ENCODE measurements around the gene AP3B1.

DNA sequence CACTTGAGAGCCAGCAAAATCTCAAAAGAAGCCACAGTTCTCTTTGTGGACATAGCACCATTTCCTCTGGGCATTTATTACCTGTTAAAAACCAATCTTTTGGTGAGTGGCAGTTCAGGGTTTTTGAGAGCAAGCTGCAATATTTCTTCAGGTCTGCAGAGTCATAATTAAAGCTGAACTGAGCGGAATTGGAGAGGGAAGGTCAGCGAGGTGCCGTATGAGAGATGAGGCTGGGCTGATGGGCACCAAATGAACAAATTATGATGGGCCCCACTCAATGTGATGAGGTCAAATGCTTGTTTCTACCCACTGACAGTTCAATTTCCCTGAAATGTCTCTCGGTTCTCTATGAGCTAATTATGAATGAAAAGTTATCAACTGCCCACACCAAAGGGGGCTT, 231.9 kb downstream of the AP3B1 start:
- TF ChIP-seq CTCF (IDR thresholded peaks at IDR 0.05; ENCODE audit: borderline replicate concordance, extremely low read depth, low read length, poor library complexity, severe bottlenecking) (no peak), EZH2 (IDR thresholded peaks at IDR 0.05; ENCODE audit: borderline replicate concordance, low read depth, low read length, severe bottlenecking) (no peak)
